PC-9 (cell line): Measurements from ENCODE around the gene SEC31B. TPM values are rescaled to one million over a fixed set of nuclear protein-coding genes. Genes with fewer than 3 reads are reported as not detected.

ENCODE experiments used
- BruUV-seq: library from RNA; stranded (reverse); fragments of 400-500 nt; replicated peaks from 2 replicates; lab custom pipeline; 2021; lab: Mats Ljungman, UMichigan
- CTCF ChIA-PET: fragments of 300-600 bp; sonication (Branson Sonifier 250); formaldehyde crosslinking; loops from one replicate; lab custom pipeline; 2022; ENCODE audit warnings: antibody characterized with exemption; lab: Charles Lee
- POLR2A ChIA-PET: fragments of 300-600 bp; sonication (Branson Sonifier 250); formaldehyde crosslinking; loops from one replicate; lab custom pipeline; 2022; ENCODE audit warnings: antibody characterized with exemption; ENCODE audit not compliant: unreplicated experiment; lab: Charles Lee
- DNase-seq, 2 experiments: peaks; one replicate each; pipeline versions ENCODE4 v3.0.0 to v3.0.0-alpha.2; 2015 to 2022; ENCODE audit warnings: mixed read lengths in 1 of 2
- H2AFZ ChIP-seq: fragments of 200-600 bp; sonication (generic); 2 replicates; pipeline ENCODE4 v1.8.1; 2017; ENCODE audit warnings: antibody characterized with exemption
- H3F3A ChIP-seq: fragments of 200-600 bp; sonication (generic); 2 replicates; pipeline ENCODE4 v1.8.1; 2017; ENCODE audit warnings: antibody characterized with exemption, mild to moderate bottlenecking, low read depth; ENCODE audit not compliant: insufficient read depth
- H3K27ac ChIP-seq: fragments of 200-600 bp; sonication (generic); 2 replicates; pipeline ENCODE4 v1.6.1; 2016; ENCODE audit warnings: mixed run types
- H3K27me3 ChIP-seq: fragments of 200-600 bp; sonication (generic); 2 replicates; pipeline ENCODE4 v1.6.1; 2016; ENCODE audit warnings: low read depth, mixed run types; ENCODE audit not compliant: insufficient read depth
- H3K36me3 ChIP-seq: fragments of 200-600 bp; sonication (generic); 2 replicates; pipeline ENCODE4 v1.6.1; 2016; ENCODE audit warnings: low read depth, mixed run types
- H3K4me1 ChIP-seq: fragments of 200-600 bp; sonication (generic); replicated peaks from 2 replicates; pipeline ENCODE4 v1.6.1; 2016; ENCODE audit warnings: mixed run types; ENCODE audit not compliant: insufficient read depth
- H3K4me2 ChIP-seq: fragments of 200-600 bp; sonication (generic); 2 replicates; pipeline ENCODE4 v1.6.1; 2017; ENCODE audit warnings: mixed run types
- H3K4me3 ChIP-seq: fragments of 200-600 bp; sonication (generic); 2 replicates; pipeline ENCODE4 v1.6.1; 2016; ENCODE audit warnings: mixed run types
- H3K79me2 ChIP-seq: fragments of 200-600 bp; sonication (generic); 2 replicates; pipeline ENCODE4 v1.6.1; 2017; ENCODE audit warnings: low read depth, mixed run types
- H3K9me2 ChIP-seq: fragments of 200-600 bp; sonication (generic); 2 replicates; pipeline ENCODE4 v1.8.1; 2017; ENCODE audit warnings: mild to moderate bottlenecking; ENCODE audit not compliant: insufficient read depth
- H3K9me3 ChIP-seq: fragments of 200-600 bp; sonication (generic); 2 replicates; pipeline ENCODE4 v1.8.1; 2016; ENCODE audit warnings: low read depth; ENCODE audit not compliant: insufficient read depth
- H4K20me1 ChIP-seq: fragments of 200-600 bp; sonication (generic); 2 replicates; pipeline ENCODE4 v1.8.1; 2017; ENCODE audit not compliant: insufficient read depth
- EZH2 ChIP-seq: fragments of 200-600 bp; sonication (generic); IDR thresholded peaks from 2 replicates; pipeline ENCODE4 v1.8.0; 2017; ENCODE audit warnings: antibody characterized with exemption, low read depth
- intact Hi-C: fragments of 100-400 bp; cut with micrococcal nuclease; formaldehyde crosslinking; loops from one replicate; pipeline ENCODE4 v1.10.0; 2022; ENCODE audit not compliant: unreplicated experiment
- total RNA-seq: library from RNA; stranded (reverse); gene quantifications from 2 replicates; pipeline ENCODE4 v1.2.3, GENCODE V29; 2021
- TF ChIP-seq, protein P1 (sequence below): fragments of 200-600 bp; sonication (generic); conservative IDR thresholded peaks from 2 replicates; pipeline ENCODE4 v1.6.1; 2017; ENCODE audit warnings: mixed run types, antibody characterized with exemption, mild to moderate bottlenecking, moderate library complexity

SEC31B gene
- total RNA-seq, 1 experiment from 2014 or later, result 7.4 TPM

DNA sequence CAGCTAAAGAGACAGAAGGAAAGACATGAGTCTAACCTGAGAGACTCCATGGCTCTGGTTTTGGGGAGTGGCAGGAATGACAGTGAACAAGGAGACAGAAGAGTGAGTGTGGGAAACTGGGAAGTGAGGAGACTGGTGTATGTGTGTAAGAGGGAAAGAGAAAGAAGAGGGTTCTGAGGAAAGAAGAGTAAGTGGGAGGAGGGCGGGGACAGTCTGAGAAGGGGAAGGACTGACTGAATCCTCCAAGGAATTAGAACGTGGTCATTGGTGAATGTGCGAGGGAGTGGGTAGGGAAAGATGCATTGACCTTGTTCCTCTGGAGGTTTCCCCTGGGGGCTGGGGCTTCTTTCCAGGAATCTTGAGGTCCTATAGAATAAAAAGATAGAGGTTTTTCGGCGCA is 30.3 kb downstream of the SEC31B start:
- intact Hi-C loops, result no loop called here
- Histone ChIP-seq H3K4me3 (no peak overlapping the region), H3K36me3 (no peaks in the 10 kb centered on the region), H3K27ac (no peak overlapping the region), H4K20me1 (no peaks in the 10 kb centered on the region), H3K27me3 (no peaks in the 10 kb centered on the region), H3K4me1 (no peaks in the 10 kb centered on the region), H3K4me2 (no peak overlapping the region), H3K9me3 (no peaks in the 10 kb centered on the region), H3K79me2 (no peaks in the 10 kb centered on the region), H2AFZ (no peak overlapping the region), H3K9me2 (no peaks in the 10 kb centered on the region), H3F3A (no peaks in the 10 kb centered on the region)
- CTCF ChIA-PET, result no interaction called here
- TF ChIP-seq, protein P1, sequence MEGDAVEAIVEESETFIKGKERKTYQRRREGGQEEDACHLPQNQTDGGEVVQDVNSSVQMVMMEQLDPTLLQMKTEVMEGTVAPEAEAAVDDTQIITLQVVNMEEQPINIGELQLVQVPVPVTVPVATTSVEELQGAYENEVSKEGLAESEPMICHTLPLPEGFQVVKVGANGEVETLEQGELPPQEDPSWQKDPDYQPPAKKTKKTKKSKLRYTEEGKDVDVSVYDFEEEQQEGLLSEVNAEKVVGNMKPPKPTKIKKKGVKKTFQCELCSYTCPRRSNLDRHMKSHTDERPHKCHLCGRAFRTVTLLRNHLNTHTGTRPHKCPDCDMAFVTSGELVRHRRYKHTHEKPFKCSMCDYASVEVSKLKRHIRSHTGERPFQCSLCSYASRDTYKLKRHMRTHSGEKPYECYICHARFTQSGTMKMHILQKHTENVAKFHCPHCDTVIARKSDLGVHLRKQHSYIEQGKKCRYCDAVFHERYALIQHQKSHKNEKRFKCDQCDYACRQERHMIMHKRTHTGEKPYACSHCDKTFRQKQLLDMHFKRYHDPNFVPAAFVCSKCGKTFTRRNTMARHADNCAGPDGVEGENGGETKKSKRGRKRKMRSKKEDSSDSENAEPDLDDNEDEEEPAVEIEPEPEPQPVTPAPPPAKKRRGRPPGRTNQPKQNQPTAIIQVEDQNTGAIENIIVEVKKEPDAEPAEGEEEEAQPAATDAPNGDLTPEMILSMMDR, result no peak
- TF ChIP-seq EZH2, result no peak
- no TSS peak for BruUV-seq
- DNase-seq, result no peak
- POLR2A ChIA-PET, result no interaction called here

DNA sequence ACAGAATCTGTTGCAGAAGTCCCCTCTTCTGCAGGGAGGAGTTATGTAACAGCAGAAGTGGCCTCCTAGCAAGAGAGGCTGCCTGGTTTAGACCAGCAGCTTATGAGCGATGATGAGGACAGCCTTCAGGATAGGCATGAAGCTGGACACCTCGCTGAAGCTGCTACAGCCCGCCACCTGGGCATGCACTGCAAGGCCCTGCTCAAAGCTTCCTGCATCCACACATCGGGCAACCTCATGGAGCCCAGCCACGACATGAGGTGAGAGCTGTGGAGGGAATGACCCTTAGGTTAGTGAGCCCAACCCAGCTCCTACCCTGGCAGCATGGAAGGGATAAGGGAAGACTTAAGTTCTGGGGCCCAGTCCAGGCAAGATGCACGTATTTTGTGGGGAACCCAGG is 32.1 kb downstream of the SEC31B start:
- no TSS peak for BruUV-seq
- no peaks in the 10 kb centered on the region for H3K9me2 ChIP-seq
- H3F3A ChIP-seq, result no peaks in the 10 kb centered on the region
- DNase-seq, result no peak
- no peaks in the 10 kb centered on the region for H3K9me3 ChIP-seq
- H3K27ac ChIP-seq, result no peak overlapping the region
- TF ChIP-seq EZH2, result no peak
- TF ChIP-seq, protein P1, result no peak
- no peak overlapping the region for H2AFZ ChIP-seq
- CTCF ChIA-PET, result no interaction called here
- H3K4me1 ChIP-seq, result no peaks in the 10 kb centered on the region
- POLR2A ChIA-PET, result no interaction called here
- no peak overlapping the region for H3K4me3 ChIP-seq
- no peak overlapping the region for H3K4me2 ChIP-seq
- peaks cover 6% of the 10 kb centered on the region; the same call in 1 of the 2 replicates for H3K27me3 ChIP-seq
- intact Hi-C loops, result no loop called here
- H4K20me1 ChIP-seq, result no peaks in the 10 kb centered on the region
- H3K79me2 ChIP-seq, result no peaks in the 10 kb centered on the region
- H3K36me3 ChIP-seq, result no peaks in the 10 kb centered on the region

DNA sequence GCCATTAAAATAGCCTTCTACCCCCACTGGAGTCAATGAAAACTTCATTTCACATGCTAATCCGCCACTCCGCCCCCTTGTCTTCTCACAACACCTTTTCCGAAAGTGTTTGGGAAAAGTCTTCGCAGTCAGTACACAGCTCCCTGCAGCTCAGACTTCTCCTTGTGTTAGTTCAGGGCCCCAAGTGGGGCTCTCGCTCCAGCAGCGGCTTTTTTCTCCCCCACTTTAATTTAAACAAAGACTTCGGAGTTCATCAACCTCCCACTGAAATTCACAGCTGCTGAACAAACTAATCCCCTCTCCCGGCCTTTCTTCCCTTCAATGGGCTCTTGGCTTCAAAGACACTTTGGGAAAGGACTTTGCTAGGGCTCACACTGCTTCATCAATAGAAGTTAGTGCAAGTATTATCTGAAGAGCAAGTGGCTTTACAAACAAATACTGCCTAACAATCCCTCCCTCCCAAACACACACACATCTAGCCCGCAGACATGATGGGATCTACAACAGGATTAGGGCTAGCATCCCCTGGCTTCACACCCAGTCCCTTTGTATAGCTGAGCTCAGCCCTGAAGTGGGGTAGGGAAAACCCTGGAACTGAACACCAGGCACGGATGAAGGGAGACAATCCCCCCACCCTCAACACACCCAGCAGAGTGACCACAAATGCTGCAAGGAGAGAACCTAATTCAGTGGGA is 33.7 kb downstream of the SEC31B start:
- Histone ChIP-seq H3K27ac (no peak overlapping the region), H3K9me2 (no peaks in the 10 kb centered on the region), H3K4me1 (no peaks in the 10 kb centered on the region), H3K4me3 (no peak overlapping the region), H4K20me1 (no peaks in the 10 kb centered on the region), H2AFZ (no peak overlapping the region), H3K9me3 (no peaks in the 10 kb centered on the region), H3F3A (no peaks in the 10 kb centered on the region), H3K79me2 (no peaks in the 10 kb centered on the region), H3K4me2 (no peak overlapping the region), H3K36me3 (no peaks in the 10 kb centered on the region), H3K27me3 (peaks cover 15% of the 10 kb centered on the region; the same call in 1 of the 2 replicates)
- no peak for DNase-seq
- intact Hi-C loops, result no loop called here
- no TSS peak for BruUV-seq
- POLR2A ChIA-PET, result no interaction called here
- CTCF ChIA-PET, result no interaction called here
- TF ChIP-seq, protein P1, result no peak
- no peak for TF ChIP-seq EZH2
